GM19025 (cell line): ENCODE data around the gene GOLGA8H.
A peak's percentile ranks its signal among the peaks of the same experiment; 100 is the strongest.
"Not testable (repeated sequence)": the region's sequence is repeated elsewhere in the genome, so short reads cannot be mapped to it uniquely, and the experiment has no call there.

Experiments
- ATAC-seq: cut with Tn5 transposase; IDR thresholded peaks from one replicate; pipeline ENCODE4 v1.9.1; 2021; ENCODE audit warnings: mild to moderate bottlenecking, low read depth, moderate library complexity; ENCODE audit not compliant: unreplicated experiment

Gene GOLGA8H

DNA sequence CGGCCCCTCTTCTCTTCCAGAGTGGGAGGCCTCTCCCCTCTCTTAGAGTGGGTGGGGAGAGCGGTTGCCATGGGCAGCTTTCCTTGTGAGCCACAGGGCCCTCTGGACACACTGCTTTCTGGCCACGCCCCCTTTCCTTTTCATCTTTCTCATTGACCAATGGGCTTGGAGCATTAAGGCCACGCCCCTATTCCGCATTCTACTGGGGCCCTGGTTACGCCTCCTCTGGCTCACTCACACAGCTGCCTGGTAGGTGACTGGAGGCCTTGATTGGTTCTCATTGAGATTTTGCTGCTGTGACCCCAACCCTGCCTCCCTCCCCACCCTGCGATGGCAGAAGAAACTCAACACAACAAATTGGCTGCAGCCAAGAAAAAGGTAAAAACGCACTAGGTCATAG, at the start of gene GOLGA8H:
TSS of gene GOLGA8H (plus strand) at position 233 of the 400 bp plus-strand sequence. CDS start at position 331, 98 bp downstream.
- ATAC-seq, result not testable (repeated sequence)

DNA sequence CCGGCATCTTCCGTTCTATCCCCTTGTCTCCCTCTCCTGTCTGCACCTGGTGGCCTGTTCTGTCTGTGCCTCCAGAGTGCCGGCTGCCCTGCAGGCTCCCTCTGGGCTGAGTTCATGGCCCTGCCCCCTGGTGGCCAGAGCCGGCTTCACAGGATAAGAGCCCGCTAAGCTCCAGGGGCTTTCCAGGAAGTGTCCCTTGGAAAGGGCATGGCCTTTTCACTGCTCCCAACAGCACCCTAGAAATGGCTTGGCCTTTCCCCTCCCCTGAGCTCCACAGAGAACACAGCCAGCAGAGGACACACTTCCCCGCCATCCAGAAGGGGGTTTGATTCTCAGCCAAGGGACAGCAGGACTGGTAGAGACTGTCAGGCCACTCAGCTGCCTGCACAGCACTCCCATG, 36.9 kb upstream of the GOLGA8H start:
- not testable (repeated sequence) for ATAC-seq

DNA sequence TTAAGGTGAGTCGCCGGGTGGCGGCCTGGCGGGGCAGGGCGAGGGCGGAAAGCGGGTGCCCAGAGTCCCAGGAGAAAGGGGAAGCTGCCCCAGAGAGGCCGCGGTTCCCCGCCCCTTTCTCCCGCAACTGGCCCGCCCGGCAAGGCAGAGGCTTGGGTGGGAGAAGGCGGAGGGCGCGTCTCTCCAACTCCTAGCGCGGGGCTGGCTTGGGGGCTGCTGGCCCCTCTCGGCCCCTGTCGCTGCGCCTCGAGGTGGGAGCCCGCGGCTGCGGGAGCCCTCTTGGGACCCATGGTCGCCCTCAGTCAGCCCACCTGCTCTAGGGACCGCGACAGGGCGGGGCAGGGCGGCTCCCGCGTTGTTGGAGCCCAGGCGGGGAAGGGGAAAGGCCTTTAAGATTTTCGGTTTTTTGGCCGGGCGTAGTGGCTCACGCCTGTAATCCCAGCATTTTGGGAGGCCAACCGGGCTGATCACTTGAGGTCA, 30.8 kb upstream of the GOLGA8H start:
- ATAC-seq, result not testable (repeated sequence)

DNA sequence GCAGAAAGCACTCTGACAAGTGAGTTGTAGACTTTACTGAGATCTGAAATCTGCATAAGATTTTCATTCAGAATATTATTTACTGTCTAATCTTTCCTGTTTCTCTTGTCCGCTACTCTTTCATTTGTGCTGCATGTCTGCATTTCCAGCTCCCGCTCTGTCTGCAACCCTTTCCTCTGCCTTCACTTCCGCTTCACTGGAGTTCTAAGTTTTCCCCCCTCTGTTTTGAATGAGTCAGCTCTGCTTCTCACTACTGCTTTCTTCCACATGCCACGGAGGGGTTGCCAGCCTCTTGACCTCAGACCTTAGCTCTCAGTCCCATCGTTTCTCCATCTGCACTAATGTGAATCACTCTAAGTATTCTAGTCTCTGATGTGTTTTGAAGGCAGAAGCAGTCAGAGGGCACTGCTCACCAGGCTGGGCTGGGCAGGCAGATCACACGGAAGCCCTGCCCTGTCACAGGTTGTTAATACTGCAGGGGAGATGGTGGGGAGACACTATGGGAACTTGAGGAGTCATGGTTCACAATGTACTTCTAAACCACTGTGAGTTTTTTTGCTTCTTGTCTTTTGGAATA, 24.3 kb upstream of the GOLGA8H start:
- ATAC-seq, result not testable (repeated sequence)

- not testable (repeated sequence) for ATAC-seq
Observed at GRCh38 chr15:30580716-30581115, 23.1 kb upstream of the GOLGA8H start.

DNA sequence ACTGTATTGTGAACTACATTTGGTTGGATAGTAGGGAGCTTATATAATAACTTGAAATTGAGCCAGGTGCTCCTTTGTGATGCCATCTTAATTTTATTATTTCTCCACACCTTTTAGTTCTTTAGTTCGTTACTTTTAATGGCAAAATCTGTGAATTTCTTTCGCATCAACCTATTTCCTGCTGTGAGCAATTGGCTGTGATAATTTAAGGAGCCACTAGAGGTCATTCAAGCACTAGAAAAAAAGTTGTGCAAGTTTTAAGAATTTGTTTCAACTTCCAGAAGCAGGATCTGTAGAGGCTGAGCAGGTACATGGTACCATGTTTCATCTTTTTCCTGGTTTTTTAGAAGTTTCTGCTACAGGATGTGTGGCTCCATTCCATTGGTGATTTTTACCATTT, 4.9 kb upstream of the GOLGA8H start:
- not testable (repeated sequence) for ATAC-seq

- not testable (repeated sequence) for ATAC-seq
Observed at GRCh38 chr15:30612271-30612670, 8.4 kb downstream of the GOLGA8H start.

DNA sequence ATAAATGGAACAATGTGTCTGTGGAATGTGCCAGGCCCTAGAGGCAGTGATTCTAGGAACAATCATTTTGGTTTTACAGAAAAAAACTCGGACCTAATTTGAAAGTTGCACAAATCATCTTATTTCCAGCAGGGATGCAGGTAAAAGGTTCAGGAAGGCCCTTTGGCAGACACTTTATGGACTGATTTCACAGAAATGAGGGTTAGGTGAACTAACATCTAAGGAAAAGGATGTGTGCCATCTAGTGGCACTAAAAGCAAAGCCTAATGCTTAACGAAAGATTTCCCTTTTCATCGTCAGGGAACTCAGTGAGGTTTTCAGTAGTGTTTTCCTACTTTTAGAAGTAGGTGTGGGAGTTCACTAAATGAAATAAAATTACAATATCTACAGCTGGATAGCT, 17.5 kb downstream of the GOLGA8H start:
- not testable (repeated sequence) for ATAC-seq

DNA sequence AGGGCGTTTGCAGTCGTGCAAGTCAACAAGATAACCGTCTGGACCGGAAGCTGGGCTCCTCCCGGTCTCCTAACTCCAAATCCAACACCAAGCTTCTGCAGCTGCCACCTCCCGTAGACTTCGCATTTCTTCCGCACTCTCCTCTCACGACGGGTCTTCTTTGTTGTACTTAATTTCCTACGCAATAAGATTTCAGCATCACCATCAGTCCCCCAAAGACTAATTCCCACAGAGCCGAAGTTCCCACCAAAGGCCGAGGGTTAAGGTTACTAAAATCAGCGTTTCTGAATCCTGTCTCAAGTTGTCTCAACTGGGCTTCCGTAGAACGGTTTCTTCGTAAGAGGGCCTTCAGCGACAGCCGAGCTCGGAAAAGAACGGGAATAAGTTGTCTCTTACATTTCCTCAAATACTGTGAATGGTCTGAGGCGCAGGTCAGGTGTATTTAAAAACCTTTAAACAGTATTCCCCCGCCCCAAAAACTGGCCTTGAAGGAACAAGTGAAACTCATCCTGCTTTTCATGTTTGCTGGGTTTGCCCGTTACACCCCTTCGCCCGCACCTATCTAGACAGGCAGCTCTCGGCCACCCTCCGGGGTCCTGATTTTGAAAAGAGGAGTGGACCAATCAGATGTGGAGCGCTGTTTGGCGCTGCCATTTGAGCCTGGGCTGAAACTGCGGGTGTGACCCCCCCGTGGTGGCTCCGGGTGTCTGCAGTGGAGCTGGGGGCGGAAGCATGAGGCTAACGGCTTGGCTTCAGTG, 21.8 kb downstream of the GOLGA8H start, which contains the start of gene ARHGAP11B:
TSS of gene ARHGAP11B (plus strand) at position 693 of the 758 bp plus-strand sequence.
- ATAC-seq, result peak; percentile 88

- peak; percentile 41 for ATAC-seq
Observed at GRCh38 chr15:30626194-30626565, 22.4 kb downstream of the GOLGA8H start.

- not testable (repeated sequence) for ATAC-seq
Observed at GRCh38 chr15:30626632-30627031, 22.8 kb downstream of the GOLGA8H start.

GRCh38 chr15:30650012-30650929, 46.4 kb downstream of the GOLGA8H start:
- ATAC-seq, result peak; percentile 93

DNA sequence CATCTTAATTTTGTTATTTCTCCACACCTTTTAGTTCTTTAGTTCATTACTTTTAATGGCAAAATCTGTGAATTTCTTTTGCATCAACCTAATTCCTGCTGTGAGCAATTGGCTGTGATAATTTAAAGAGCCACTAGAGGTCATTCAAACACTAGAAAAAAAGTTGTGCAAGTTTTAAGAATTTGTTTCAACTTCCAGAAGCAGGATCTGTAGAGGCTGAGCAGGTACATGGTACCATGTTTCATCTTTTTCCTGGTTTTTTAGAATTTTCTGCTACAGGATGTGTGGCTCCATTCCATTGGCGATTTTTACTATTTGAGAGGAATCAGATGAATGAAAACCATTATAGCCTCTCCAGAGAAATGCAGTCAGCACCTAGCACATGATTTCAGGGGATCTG, 57.3 kb downstream of the GOLGA8H start:
- ATAC-seq, result not testable (repeated sequence)
